Iris pigment epithelial cell (primary cell): ENCODE measurements around the gene BBX.

Experiments used
- DNase-seq: peaks from one replicate; pipeline ENCODE4 v3.0.0-alpha.2; 2011; ENCODE audit warnings: low read depth

Gene BBX

DNA sequence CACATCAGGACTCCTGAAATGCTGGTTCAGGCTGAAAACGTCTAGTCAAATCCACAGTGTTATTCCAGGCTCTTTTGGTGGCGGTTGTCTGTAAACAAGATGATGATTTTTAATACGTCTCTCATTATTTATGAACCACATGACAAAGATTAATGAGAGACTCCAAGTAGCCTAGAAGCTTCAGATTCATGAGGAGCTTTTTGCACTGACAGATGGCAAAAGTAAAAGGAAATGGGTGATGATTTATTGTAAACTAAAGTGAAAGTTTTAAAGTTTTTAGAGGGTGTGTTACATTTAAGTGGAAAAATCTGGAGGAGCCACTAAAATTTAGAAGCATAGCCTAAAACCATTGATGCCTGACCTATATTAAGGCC is 77.0 kb downstream of the BBX start:
- no peak for DNase-seq

DNA sequence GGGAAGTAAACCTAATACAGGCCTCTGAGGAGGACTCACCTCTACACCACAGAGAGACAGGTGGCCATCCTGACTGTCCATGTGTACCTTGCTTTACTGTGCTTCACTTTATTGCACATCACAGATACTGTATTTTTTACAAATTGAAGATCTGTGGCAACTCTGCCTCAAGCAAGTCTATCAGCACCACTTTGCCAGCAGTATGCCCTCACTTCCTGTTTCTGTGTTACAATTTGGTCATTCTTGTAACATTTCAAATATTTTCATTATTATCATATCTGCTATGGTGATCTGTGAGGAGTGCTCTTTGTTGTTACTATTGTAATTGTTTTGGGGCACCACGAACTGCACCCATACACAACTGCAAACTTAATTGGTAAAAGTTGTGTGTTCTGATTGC is 78.0 kb downstream of the BBX start:
- DNase-seq, result no peak

DNA sequence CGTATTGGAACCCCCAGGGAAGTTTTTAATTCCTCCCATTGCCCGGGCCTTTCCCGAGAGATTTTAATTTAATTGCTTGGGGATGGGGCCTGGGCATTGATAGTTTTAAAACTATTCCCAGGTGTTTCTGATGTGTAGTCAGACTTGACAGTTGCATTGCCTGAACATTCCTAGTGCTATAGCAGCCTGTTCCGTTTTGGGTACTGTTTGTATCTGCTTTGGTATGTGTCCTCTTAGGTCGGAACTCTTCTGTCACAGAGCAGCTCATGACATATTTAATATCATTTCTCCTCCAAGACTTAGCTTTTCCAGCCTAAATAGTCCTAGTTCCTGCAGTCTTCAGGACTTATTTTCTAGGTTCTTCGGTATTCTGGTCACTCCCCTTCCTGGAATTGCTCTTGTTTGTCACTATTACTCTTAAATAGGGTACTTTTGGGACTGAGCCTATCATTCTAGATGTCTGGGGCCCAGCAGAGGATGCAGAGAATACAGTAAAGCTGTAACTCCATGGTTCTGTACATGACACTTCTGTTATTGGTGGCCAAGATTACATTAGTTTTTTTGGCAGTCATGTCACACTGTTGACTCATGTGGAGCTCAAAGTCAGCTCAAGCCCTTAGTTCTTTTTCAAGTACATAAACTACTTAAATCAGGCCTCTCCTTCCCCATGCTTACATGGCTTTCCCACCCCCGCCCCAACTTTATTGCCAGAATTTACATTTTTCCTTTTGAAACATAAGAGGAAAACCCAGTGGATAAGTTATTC is 81.5 kb downstream of the BBX start:
- DNase-seq, result peak; percentile 65

DNA sequence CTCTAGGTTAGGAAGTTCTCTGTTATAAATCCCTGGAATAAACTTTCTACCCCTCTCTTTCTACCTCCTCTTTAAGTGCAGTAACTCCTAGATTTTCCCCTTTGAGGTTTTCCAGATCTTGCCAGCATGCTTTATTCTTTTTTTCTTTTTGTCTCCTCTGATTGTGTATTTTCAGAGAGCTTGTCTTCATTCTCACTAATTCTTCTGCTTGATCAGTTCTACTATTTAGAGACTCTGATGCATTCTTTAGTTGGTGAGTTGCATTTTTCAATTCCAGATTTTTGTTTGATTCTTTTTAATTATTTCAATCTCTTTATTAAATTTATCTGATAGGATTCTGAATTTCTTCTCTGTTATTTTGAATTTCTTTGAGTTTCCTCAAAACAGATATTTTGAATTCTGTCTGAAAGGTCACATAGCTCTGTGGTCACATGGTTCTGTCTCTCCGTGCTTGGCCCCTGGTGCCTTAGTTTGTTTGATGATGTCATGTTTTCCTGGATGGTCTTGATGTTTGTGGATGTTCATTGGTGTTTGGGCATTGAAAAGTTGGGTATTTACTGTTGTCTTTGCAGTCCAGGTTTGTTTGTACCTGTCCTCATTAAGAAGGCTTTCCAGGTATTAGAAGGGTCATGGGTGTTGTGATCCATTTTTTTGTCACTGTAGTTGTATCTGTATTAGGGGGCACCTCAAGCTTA is 89.2 kb downstream of the BBX start:
- no peak for DNase-seq

DNA sequence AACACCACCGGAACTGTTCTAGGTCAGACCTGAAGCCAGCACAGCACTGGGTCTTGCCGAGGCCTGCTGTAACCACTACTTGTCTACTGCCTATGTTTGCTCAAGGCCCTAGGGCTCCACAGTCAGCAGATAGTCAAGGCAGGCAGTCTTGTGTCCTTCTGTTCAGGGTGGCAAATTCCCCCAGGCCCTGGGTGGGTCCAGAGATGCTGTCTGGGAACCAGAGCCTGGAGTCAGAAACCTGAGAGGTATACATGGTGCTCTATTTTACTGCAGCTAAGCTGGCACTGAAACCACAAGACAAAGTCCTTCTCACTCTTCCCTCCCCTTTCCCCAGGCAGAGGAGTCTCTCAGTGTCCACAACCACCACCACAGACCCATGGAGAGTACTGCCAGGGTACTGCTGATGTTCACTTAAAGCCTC is 89.9 kb downstream of the BBX start:
- no peak for DNase-seq

DNA sequence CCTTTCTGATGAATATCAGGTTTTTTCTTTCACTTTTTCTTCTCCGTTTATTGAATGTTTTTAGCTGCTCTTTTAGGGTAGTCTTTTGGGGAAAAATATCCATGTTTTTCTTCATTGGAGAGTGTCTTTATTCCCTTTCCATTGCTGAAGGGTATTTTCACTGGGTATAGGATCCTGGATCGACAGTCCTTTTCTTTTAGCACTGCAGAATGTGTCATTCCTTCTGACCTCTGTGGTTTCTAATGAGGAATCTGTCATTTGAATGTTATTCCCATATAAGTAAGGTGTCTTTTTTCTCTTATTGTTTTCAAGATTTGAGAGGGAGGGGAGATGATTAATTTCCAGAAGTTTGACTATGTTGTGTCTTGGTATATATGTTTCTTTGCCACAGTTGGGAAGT is 96.8 kb downstream of the BBX start:
- DNase-seq, result no peak

DNA sequence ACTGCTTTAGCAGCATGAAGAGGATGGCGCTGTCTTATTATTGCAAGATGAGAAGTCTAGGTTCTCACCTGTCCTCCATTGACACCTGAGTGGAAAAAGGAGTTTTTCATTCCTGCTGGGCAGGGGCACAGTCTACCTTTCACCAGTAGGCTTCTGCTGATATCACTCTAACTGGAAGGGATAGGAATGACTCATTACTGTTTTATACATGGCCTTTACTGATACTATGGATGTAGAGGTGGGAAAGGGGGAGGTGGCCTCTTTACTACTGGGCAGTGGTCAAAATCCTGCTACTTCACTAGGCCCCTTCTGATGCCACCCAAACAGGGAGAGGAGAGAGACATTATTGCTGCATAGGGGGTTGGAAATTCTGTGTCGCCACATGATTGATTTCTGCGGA is 97.8 kb downstream of the BBX start:
- DNase-seq, result no peak

DNA sequence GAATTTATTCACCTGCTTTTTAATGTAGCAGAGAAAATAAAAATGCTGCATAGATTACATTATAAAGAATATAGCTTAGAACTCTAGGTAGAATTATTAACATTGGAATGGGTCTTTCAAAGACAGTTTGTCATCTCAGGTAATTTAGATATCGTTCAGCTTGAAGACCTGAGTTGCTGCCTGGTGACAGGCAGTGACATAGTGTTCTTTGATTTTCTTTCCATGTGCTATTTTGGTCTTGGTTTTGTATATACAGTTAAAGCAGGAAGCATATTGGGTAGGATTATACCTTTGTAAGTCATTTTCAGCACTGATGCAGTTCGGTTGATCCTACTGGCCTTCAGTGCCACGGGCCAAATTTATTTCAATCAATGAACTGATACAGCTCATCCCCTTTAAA is 98.7 kb downstream of the BBX start:
- DNase-seq, result no peak

DNA sequence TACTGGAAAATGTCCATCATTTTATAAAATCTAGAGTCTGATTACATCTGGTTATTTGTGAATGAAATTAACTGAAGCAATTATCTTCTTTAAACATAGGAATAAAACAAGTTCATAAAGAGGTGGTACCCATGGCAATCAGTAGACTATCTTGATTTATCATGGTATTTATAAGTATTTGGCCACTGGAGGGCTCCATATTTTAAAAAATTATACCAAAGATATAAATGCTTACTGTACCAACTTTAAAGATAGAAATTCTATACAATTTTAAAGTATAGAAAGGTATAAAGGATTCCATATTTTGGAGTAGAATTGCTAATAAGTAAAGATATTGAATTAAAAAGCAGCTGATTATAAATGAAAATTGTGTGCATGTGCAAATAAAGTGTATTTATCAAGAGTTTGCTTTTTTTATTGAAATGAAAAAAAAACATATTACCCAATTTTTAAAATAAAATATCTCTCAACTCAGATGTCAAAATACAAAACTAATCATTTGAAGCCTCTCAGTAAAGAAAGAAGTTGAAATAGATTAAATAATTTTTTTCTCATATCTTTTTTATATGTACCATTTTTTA is 105.3 kb downstream of the BBX start:
- DNase-seq, result no peak

DNA sequence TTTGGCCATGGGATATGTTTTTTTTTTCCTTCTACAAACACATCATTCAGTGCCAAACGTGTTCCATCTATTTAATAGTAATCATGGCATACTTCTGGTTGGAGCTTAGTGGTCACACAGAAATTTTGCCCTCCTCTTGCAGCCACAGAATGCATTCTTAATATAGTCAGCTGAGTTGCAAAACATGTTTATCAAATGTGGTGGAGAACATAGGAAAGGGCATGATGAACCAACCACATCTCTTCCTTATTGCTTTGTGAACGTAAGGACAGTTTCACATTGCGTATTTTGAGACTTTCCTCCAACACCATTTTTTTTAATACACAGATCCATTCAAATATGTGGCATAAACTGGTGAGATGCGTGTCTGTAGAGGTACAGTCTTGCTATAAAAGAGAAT is 106.8 kb downstream of the BBX start:
- peak; percentile 84 for DNase-seq

DNA sequence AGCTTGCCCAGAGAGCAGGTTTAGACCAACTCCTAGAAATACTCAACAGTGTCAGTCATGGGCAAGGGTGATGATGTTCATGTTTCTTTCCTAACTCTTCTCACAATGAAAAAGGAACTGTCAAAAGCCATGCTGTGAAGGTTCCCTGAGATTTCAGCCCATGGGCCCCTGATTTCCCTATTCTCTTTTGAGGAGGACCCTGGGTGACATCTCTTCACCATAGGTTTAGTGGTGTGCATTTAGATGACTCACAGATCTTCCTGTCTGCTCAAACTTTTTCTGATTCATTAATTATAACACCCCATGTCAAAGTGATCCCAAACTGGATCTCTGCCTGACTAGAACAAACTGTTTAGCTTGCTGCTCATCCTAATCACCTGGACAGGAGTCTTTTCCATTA is 108.0 kb downstream of the BBX start:
- peak; percentile 23 for DNase-seq

DNA sequence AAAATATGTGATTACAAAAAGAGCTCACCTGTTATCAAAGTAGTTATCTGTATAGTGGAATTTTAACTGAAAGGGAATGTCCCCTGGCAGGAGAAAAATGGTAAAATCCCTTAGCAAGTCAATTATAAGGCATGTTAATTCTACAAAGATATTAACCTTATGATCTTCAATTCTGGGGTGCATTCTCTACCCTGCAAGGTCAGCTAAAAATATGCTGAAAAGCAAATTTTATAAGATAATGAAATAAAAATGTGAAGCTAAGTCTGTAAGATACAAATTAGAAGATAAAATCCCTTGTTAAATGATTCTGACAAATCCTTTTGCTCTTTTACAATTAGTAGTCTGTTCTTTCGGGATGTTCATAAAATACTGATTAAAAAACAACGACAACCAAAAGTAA is 109.8 kb downstream of the BBX start:
- no peak for DNase-seq

DNA sequence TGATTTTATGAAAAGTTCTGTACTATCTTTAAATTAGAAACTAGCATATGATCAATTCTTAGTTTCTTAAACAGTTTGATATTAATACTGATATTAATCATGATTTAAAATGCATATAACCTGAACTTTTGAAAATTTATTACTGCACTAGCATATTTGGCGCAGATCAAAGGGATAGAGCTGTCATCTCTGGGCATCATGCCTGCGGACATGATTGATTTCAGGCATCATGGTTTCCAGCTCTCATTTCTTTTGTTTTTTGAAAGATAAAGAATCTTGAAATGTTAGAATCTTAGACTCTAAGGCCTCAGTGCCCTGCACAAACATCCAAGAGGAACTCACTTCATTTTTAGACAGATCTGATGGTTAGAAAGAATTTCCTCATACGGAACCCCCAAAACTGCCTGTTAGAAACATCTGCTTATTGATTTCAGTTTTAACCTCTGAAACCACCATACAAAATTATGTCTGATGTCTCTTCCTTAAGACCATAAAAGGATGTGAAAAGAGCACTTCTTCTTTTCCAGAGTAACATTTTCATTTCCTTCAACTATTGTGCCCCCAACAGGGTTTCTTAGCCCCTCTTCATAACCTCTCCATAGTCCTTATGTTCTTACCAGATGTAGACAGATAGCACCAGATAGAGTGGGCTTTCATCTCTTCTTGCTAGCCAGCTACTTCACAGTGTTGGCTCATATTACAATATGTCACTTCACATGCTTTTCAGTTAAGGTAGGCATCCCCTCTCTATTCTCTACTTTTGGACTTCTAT is 110.8 kb downstream of the BBX start:
- no peak for DNase-seq

DNA sequence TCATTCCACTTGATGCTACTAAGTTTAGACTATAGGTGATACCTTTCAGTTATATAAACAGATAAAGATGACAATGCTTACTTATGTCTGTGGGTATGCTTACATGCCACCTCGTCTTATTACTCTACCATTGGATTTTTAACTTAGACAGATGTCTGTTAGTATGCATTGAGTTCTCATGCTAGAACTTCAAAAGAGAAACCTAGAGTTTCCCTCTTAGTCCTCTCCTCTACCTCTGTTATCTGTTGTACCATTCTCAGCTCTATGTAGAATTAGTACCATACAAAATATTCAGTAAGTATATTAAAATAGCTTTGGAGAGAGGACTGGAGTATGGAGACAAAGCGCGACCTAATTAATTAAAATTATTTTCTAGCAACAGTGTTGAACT is 111.3 kb downstream of the BBX start:
- DNase-seq, result no peak

DNA sequence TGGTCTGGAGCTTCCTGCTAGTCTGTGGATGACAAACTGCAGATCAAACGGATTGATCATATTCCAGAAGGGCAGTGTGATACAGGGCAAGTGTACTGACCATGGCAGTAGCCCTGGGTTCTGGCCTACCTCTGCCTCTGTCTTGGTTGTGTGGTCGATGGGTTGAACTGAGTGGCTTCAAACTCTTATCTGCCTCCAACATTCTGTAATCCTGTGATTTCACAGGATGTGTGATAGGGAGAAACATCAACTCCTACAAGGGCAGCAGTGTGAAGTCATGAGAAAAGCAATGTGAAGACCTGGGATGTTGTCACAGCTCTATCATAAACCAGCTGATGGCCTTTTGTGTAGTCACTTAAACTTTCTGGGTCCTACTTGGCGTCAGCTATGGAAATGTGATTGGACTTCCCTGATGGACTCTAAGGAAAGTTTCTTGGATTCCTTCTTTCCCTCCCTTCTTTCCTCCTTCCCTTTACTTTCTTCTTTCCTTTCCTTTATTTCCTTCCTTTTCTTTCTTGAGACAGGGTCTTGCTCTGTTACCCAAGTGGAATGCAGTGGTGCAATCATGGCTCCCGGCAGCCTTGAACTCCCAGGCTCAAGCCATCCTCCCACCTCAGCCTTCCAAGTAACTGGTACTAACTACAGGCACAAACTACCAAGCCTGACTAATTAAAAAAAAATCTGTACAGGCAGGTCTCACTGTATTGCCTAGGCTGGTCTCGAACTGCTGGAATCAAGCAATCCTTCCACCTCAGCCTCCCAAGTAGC is 114.8 kb downstream of the BBX start:
- no peak for DNase-seq

DNA sequence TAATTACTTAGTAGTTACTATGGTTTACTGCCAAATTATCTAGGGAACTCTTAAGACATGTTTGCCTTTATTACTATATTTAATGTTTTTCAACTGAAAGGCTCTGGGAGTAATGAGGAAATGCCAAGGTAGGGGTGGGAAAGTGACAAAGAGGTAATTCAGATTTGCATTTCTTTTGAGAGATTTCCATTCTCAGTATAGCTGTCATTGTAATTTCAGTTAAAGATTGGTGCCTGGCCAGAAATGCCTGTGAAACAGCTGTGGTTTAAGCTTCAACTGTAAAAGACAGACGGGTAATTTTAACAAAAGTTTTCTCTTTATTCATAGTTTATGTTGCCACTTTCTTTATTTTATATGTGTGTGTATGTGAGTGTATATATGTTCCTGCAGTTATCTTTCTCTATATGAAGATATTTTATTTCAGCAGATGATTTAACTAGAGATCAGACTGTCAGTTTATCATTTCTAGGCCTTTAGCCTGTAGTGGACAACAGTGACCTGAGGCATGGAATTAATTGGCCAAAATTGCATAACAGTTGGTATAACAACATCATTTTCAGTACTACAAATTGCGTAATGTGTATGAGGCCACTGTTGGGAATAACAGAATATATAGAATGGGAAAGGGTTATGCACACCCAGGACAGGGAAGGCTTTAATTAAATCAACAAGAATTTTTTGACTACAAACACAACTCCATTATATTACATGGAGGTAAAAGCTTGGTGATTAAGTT is 119.0 kb downstream of the BBX start:
- DNase-seq, result peak; percentile 62

DNA sequence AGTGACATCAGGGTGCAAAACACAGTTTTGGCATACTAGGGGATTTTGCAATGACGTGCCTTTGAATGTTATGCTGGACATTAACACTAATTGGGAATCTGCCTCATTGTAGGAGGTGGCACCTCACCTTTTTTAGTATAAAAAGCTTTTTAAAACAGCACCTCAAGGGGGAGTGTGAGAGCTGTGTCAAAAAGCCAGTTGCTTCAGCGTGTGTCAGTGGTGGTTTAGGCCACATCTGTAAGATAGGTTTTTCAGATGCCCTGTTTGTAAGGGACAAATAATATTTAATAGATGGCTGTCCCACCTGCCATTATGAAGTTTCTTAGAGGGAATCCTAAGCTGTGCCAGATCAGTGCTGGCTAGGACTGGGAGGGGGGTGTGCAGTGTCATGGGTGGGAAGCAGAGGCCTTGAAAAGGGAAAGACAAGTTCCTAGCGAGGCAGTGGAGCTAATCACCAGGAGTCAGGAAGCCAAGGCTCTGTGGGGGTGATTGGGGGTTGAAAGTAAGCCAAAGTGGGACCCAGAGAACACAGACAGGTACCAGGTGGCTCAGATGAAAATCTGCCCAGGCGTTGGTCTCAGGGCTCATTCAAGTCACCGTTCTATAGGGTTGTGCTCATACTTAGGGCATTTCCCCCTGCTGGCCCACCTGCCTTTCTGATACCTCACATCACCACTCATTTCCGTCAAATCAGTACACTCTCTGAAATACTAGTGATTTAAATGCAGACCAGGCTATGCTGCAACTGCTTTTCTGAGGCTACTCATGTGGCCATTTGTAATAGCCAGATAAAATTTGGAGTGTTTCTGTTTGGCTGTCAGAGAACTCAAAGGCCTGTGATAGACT is 120.5 kb downstream of the BBX start:
- peak; percentile 36 for DNase-seq

DNA sequence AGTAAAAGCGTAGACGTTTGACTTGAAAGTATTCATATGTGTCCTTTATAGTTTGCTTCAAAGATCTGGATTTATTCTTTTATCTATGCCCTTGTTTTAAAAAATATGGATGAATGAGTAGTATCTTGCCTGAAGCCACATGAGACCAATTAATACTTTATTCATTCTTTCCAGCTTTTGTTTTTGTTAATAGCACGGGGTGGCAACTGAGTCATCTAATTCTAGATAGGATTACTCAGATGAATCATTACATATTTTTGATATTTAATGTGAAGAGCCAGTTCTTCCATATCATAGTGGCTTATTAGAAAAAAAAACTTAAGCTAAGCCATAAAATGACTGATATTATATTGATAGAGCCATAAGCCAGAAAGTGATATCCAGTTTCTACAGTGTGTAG is 121.9 kb downstream of the BBX start:
- DNase-seq, result peak; percentile 56

DNA sequence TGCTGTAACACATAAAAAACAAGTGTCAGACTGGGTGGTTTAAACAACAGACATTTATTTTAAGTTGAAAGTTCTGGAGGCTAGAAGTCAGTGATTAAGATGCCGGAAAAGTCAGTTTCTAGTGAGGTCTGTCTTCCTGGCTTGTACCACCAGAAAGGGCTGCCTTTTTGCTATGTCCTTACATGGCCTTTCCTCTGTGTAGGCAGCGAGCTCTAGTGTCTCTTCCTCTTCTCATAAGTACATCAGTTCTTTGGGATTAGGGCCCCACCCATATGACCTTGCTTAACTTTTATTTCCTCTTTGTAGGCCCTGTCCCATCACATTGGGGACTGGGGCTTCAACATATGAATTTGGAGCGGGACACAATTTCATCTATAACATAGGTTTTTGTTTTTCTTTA is 128.0 kb downstream of the BBX start:
- DNase-seq, result no peak

DNA sequence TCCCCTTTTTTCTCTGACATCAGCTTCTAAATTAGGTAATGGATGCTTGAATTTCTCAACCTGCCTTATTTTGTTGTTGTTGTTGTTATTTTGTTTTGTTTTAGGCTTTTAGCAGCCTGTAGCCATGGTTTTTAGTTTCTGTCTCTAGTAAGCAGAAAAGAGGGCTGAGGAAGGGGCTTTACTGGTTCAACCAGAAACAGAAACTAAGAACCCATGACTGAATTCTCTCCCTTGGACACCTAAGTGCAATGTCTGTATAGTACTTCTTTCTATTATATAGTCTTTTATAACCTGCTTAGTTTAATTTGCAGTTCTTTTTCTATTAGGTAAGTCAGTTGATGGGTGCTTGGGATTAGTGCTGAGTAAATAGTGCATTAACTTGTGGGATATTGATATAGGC is 129.0 kb downstream of the BBX start:
- no peak for DNase-seq
